Lower leg skin (tissue), 4 donors: Measurements from ENCODE around the gene C1QTNF6. TPM values are rescaled to one million over a fixed set of nuclear protein-coding genes. Genes with fewer than 3 reads are reported as not detected.

Experiments used
- DNase-seq, 2 donors: peaks; one replicate each; pipeline ENCODE4 v3.0.0-alpha.2; 2019; ENCODE audit warnings: low spot score in 2 of 2
- H3K4me3 ChIP-seq: fragments of 200-600 bp; sonication (generic); 2 replicates; pipeline ENCODE4 v1.5.1; 2017; ENCODE audit warnings: mild to moderate bottlenecking, low read depth; ENCODE audit not compliant: poor library complexity, severe bottlenecking
- POLR2A ChIP-seq, 2 donors: fragments of 450-650 bp; IDR thresholded peaks; one replicate each; pipeline ENCODE4 v1.6.1; 2016 to 2017; ENCODE audit warnings: antibody characterized with exemption in 2 of 2, mild to moderate bottlenecking in 1 of 2, moderate library complexity in 1 of 2
- WGBS, 2 donors: methylation state at CpG; one replicate each; pipeline ENCODE4 v1.1.5; 2018; 5-methylcytosine and 5-hydroxymethylcytosine counted together
- intact Hi-C: fragments of 100-400 bp; cut with DNase I; formaldehyde crosslinking; loops from one replicate; pipeline ENCODE4 v1.15.0; 2023; ENCODE audit warnings: low total_unique reads
- total RNA-seq, 4 donors: library from RNA; depleted of rRNA; stranded (reverse); fragments of >200 nt; gene quantifications; one replicate each; pipeline ENCODE4 v1.1.0, GENCODE V29; 2016
- TF ChIP-seq, protein P1 (sequence below), 3 donors: fragments of 450-650 bp; IDR thresholded peaks; one replicate each; pipeline ENCODE4 v1.5.1; 2016; ENCODE audit warnings: antibody characterized with exemption in 3 of 3, mild to moderate bottlenecking in 3 of 3, moderate library complexity in 2 of 3

C1QTNF6 gene
- total RNA-seq, 4 donors from 2014 or later: 0.81 to 8.9 (median 2.1) TPM

DNA sequence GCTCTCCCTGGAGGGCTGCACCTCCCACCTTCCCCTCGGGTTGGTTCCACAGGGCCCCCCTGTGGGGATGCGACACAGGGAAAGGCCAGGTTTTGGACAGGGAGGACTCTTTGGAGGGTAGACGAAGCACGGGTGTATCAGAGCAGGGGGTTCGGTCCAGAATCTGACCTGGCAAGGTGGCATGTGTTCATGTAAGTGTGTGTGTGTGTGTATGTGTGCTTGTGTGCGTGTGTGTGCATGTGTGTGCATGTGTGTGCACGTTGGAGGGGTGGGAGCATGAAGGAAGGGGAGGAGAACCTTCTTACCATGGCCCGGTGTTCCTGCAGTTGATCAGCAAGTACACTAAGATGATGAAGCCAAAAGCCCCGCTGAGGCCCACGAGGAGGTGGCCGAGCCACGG lies 53.0 kb downstream of the C1QTNF6 start:
- WGBS, 2 donors: 78 to 81% methylated on average over 12 of the region's 12 CpGs
- no peak overlapping the region for H3K4me3 ChIP-seq
- DNase-seq: no peak
- intact Hi-C loops: no loop called here
- TF ChIP-seq, protein P1, sequence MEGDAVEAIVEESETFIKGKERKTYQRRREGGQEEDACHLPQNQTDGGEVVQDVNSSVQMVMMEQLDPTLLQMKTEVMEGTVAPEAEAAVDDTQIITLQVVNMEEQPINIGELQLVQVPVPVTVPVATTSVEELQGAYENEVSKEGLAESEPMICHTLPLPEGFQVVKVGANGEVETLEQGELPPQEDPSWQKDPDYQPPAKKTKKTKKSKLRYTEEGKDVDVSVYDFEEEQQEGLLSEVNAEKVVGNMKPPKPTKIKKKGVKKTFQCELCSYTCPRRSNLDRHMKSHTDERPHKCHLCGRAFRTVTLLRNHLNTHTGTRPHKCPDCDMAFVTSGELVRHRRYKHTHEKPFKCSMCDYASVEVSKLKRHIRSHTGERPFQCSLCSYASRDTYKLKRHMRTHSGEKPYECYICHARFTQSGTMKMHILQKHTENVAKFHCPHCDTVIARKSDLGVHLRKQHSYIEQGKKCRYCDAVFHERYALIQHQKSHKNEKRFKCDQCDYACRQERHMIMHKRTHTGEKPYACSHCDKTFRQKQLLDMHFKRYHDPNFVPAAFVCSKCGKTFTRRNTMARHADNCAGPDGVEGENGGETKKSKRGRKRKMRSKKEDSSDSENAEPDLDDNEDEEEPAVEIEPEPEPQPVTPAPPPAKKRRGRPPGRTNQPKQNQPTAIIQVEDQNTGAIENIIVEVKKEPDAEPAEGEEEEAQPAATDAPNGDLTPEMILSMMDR (IDR thresholded peaks at IDR 0.05): no peak
- no peak for TF ChIP-seq POLR2A (IDR thresholded peaks at IDR 0.05)

DNA sequence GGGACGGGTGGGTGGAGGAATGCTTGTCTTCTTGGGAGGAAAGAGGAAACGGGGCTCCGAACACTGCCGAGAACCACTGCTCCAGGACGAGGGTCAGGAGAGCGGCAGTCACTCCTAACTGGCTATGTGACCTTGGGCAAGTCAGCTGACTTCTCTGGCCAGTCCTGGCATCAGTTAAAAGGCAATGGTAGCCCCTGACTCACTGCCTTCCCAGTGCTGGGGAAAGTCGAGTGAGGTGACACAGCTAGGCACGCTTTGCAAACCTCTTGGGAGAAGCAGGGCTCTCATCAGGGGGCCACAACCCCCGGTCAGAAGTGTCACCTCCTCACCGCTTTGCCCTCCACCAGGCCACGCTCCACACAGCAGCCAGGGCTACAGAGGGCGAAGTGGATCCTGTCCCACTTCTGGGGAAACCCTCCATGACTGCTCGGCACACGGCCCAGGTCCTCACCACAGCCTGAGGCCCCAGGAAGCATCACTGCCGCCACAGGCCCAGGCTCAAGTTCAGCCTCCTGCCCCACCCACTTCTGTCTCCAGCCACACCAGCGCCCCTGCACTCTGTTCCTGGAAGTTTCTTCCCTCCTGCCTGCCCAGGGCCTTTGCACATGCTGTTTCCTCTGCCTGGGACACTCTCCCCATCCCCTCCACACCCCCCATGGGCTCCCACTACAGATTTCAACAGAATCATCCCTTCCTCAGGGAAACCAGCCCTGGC lies 54.6 kb downstream of the C1QTNF6 start:
- no peak for DNase-seq
- 64 to 70% methylated on average over 15 to 16 of the region's 16 CpGs for WGBS, 2 donors
- TF ChIP-seq, protein P1 (IDR thresholded peaks at IDR 0.05): no peak
- no peak for TF ChIP-seq POLR2A (IDR thresholded peaks at IDR 0.05)
- no peak overlapping the region for H3K4me3 ChIP-seq
- intact Hi-C loops: no loop called here

DNA sequence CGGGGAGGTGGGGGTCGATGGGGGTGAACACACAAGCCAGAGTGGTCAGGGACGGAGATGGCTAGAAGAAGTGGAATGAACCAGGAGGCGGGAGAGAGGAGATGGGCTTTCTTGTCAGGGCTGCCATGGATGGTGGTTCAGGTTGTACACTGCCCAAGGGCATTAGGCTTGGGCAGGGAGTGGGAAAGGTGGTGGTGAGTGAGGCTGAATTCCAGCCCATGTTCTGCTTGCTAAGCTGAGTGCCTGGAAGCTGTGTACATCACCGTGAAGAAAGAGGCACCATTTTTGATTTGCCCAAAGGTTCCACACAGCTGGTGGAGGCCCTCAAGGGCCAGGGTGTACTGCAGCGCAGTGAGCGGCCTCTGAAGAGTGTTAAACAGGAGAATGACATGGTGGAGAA lies 55.3 kb downstream of the C1QTNF6 start:
- H3K4me3 ChIP-seq: no peak overlapping the region
- DNase-seq: no peak
- intact Hi-C loops: no loop called here
- 92 to 93% methylated on average over 7 of the region's 7 CpGs for WGBS, 2 donors
- TF ChIP-seq POLR2A (IDR thresholded peaks at IDR 0.05): no peak
- TF ChIP-seq, protein P1 (IDR thresholded peaks at IDR 0.05): no peak

Other genes starting within 250 kb of the C1QTNF6 start
- gene TST, start 168.8 kb downstream of the C1QTNF6 start, total RNA-seq: 100 to 1,000 TPM in 1 of 4 donors, 10 to 100 TPM in 3; 47.9 to 114 (median 62.5) TPM
- 100 to 1,000 TPM; 225 to 336 (median 276) TPM for gene MPST, start 168.5 kb downstream of the C1QTNF6 start, total RNA-seq
- 10 to 100 TPM; 32.4 to 58.0 (median 48.1) TPM for gene KCTD17, start 136.5 kb downstream of the C1QTNF6 start, total RNA-seq
- 1 to 10 TPM in 3 of 4 donors, under 1 TPM in 1; 0.65 to 7.5 (median 2.8) TPM for gene TMPRSS6, start 78.5 kb downstream of the C1QTNF6 start, total RNA-seq
- 10 to 100 TPM in 1 of 4 donors, 1 to 10 TPM in 3; 6.1 to 15.9 (median 8.8) TPM for gene IL2RB, start 38.3 kb downstream of the C1QTNF6 start, total RNA-seq
- gene SSTR3, start 24.2 kb upstream of the C1QTNF6 start, total RNA-seq: not detected
- gene RAC2, start 56.0 kb upstream of the C1QTNF6 start, total RNA-seq: 1 to 10 TPM; 2.6 to 8.6 (median 6.7) TPM
- 10 to 100 TPM in 1 of 4 donors, 1 to 10 TPM in 3; 1.4 to 13.1 (median 3.0) TPM for gene CYTH4, start 94.3 kb upstream of the C1QTNF6 start, total RNA-seq
- 1 to 10 TPM in 2 of 4 donors, under 1 TPM in 2; 0.26 to 1.5 (median 0.82) TPM for gene ELFN2, start 239.2 kb upstream of the C1QTNF6 start, total RNA-seq